ENCODE results near the gene CALCOCO1. TPM values are rescaled to one million over a fixed set of nuclear protein-coding genes. Genes with fewer than 3 reads are reported as not detected.

CALCOCO1 gene
- total RNA-seq, 2 experiments from 2014 or later, result 23.8 to 27.9 TPM

DNA sequence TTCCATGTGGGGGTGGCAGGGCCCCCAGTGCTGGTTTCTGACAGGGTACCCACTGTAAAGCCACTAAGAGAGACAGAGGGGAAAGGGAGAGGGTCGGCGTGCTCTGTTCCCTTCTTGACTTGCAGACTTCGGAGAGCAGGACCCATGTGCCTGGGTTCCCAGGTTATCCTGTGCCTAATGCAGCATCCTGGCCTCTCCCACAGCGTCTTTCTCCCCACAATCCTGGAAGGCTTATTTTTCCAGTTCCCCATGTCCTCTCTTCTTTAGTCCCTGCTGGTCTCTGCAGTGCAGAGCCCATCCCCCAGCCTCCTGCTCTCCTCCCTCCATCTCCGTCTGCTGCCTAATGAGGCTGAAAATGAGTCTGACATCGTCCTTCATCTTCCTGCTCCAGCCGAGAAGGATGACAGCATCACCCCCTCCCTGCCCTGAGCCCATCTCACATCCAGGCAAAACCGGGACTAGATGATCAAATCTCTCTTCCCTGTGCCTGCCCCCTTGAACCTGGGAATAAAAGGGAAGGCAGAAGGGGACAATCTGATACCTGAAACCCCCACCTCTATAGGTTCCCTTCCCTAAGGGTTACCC lies 15.1 kb downstream of the CALCOCO1 start:
- H3K4me1 Mint-ChIP-seq (ENCODE audit: low read depth), result no peaks in the 10 kb centered on the region
- H3K9me3 Mint-ChIP-seq (ENCODE audit: insufficient read depth), result no peaks in the 10 kb centered on the region
- no peak for ATAC-seq
- no peak overlapping the region for H3K4me3 Mint-ChIP-seq
- H3K27me3 Mint-ChIP-seq (ENCODE audit: low read depth), result peaks cover 15% of the 10 kb centered on the region
- no peaks in the 10 kb centered on the region for H3K36me3 Mint-ChIP-seq (ENCODE audit: low read depth)
- no peak for DNase-seq
- CTCF ChIA-PET, result no interaction called here
- POLR2A ChIA-PET, result no interaction called here
- H3K27ac Mint-ChIP-seq, result no peak overlapping the region

DNA sequence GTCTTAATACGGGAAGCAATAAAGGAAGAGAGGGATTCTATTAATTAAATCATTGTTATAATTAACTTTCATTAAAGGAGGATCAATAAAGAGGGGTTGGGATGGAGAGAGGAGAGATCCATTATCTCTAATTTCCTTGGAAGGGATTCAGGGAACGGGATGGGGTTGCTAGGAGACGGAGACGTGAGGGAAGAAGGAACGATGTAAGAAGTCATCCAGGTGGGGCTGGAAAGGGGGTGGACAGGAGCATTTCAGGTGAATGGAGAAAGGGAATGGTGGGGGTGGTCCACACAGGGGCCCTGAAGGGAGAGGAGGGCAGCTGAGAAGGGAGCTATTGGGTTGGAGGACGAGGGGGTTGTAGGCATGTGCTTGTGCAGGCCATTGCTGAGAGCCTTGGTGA lies 17.2 kb downstream of the CALCOCO1 start:
- ChIA-PET POLR2A (no interaction called here), CTCF (interaction anchor here (1.3 to 9.5 kb wide), 2 partner anchors 11 to 35 kb away, joined by 3 to 279 read pairs; no protein-coding TSS in a partner anchor)
- Mint-ChIP-seq H3K27me3 (ENCODE audit: low read depth) (peaks cover 25% of the 10 kb centered on the region), H3K36me3 (ENCODE audit: low read depth) (no peaks in the 10 kb centered on the region), H3K9me3 (ENCODE audit: insufficient read depth) (no peaks in the 10 kb centered on the region), H3K27ac (no peak overlapping the region), H3K4me1 (ENCODE audit: low read depth) (no peaks in the 10 kb centered on the region), H3K4me3 (no peak overlapping the region)
- DNase-seq (no peak), ATAC-seq (no peak)

DNA sequence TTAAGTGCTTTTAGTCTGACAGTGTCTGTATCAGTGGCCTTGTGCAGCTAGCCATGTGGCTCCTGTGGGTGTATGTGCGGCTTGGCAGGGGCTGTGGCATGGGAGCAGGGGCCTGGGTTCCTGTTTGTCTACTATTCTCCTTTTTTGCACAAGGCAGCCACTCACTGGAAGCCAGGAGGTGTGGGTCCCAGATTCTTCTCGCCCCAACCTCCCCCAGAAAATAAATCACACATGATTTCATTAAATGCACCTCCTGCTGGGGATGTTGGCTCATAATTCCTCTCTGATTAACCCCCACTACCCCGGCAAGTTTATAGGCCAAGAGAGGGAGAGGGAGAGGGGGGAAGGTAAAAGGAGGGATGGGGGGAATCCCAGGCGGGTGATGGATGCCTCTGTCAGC lies 17.6 kb downstream of the CALCOCO1 start:
- Mint-ChIP-seq H3K27me3 (ENCODE audit: low read depth) (peaks cover 26% of the 10 kb centered on the region), H3K36me3 (ENCODE audit: low read depth) (no peaks in the 10 kb centered on the region), H3K4me1 (ENCODE audit: low read depth) (no peaks in the 10 kb centered on the region), H3K9me3 (ENCODE audit: insufficient read depth) (no peaks in the 10 kb centered on the region), H3K4me3 (no peak overlapping the region), H3K27ac (no peak overlapping the region)
- CTCF ChIA-PET, result interaction anchor here (1.3 to 9.5 kb wide), 2 partner anchors 11 to 35 kb away, joined by 3 to 279 read pairs; no protein-coding TSS in a partner anchor
- ATAC-seq (no peak), DNase-seq (no peak)
- POLR2A ChIA-PET, result no interaction called here

DNA sequence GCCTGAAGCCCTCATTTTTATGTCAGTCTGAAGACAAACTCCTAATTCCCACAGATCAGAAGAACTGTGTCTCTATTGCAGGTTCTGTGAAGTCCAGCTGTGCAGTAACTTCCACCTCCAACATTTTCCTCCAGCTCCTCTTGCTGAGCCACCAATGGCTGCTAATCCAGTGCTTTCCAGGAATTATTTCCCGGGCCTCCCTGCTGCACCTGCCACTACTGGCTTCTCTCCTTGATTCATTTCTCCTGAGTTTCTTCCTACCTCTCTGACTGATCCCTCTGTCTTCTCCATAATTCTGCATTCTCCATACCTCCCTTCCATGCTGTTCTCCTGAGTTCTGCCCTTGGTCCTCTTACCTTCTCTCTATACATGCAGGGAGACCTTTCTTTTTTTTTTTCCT lies 21.2 kb downstream of the CALCOCO1 start:
- Mint-ChIP-seq H3K4me1 (ENCODE audit: low read depth) (peaks cover 5% of the 10 kb centered on the region), H3K4me3 (no peak overlapping the region), H3K9me3 (ENCODE audit: insufficient read depth) (no peaks in the 10 kb centered on the region), H3K27ac (no peak overlapping the region), H3K36me3 (ENCODE audit: low read depth) (no peaks in the 10 kb centered on the region), H3K27me3 (ENCODE audit: low read depth) (peaks cover 51% of the 10 kb centered on the region)
- CTCF ChIA-PET, result interaction anchor here (9.5 kb wide), 1 partner anchor 39 kb away, joined by 279 read pairs; no protein-coding TSS in a partner anchor
- ATAC-seq, result no peak
- DNase-seq, result no peak
- POLR2A ChIA-PET, result no interaction called here

DNA sequence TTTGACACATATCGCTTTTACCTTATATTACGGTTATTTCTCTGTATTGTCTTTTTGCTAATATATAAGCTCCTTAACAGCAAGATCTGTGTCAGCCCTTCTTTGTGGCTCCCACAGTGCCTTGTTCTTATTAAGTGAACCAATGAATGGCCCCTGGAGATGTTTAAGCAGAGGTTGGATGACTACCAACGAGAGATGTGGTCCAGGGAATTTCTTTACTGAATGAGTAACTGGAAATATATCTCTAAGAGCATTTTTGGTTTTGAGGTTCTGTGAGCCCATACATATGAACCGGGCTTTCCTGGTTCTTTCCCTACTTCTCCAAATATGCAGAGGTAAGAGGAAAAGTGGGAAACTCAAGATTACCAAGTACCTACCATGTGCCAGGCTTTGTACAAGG lies 23.5 kb downstream of the CALCOCO1 start:
- no peaks in the 10 kb centered on the region for H3K9me3 Mint-ChIP-seq (ENCODE audit: insufficient read depth)

DNA sequence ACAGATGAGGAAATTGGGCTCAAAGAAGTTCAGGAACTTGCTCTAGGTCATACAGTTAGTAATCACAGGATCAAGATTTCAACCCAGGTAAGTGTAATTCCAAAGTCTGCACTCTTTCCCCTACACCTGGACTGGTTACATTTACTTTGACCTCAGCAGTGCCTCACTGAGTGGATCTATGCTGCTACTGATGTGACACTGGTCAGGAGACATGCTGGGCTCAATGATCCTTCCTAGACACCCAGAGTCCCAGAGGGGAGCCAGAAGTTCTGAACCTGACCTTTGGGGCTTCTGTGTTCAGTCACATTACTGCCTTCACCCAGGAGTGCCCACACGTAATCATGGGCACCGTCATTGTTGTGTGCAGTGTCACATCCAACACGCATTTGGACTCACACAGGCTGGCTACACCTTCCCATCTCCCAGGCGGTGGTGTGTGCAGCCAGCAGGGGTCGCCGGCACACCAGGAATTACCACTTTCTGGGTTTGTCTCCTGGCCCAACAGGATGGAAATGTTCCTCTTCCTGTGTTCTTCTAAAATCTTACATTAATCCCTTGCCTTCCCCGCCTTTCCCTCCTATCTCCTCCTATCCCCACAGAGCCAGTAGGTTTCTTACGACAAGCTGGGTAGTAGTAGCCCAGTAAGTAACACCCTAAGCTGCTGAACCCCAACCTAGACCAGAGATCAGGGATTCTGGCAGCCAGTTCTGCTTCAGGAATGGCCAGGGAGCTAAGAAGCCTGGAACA lies 25.6 kb downstream of the CALCOCO1 start:
- Mint-ChIP-seq H3K4me3 (no peak overlapping the region), H3K9me3 (ENCODE audit: insufficient read depth) (no peaks in the 10 kb centered on the region), H3K27me3 (ENCODE audit: low read depth) (peaks cover 70% of the 10 kb centered on the region), H3K36me3 (ENCODE audit: low read depth) (no peaks in the 10 kb centered on the region), H3K27ac (no peak overlapping the region), H3K4me1 (ENCODE audit: low read depth) (peaks cover 8% of the 10 kb centered on the region)
- ATAC-seq (peak; percentile 94), DNase-seq (peak; percentile 78)
- POLR2A ChIA-PET, result no interaction called here
- CTCF ChIA-PET, result interaction anchor here (0.6 to 9.5 kb wide), 25 partner anchors 8 to 1328 kb away, joined by 3 to 279 read pairs (median 4); partner anchors contain the start of genes ATP5MC2 and CISTR

More for the DNA sequence above, 23.5 kb downstream of the CALCOCO1 start:
- H3K27me3 Mint-ChIP-seq (ENCODE audit: low read depth), result peaks cover 62% of the 10 kb centered on the region
- H3K36me3 Mint-ChIP-seq (ENCODE audit: low read depth), result no peaks in the 10 kb centered on the region
- no peak overlapping the region for H3K27ac Mint-ChIP-seq
- ChIA-PET POLR2A (no interaction called here), CTCF (interaction anchor here (0.6 to 9.5 kb wide), 4 partner anchors 36 to 53 kb away, joined by 3 to 279 read pairs (median 16); partner anchors contain the start of gene CISTR)
- H3K4me1 Mint-ChIP-seq (ENCODE audit: low read depth), result peaks cover 5% of the 10 kb centered on the region
- no peak overlapping the region for H3K4me3 Mint-ChIP-seq
- ATAC-seq (no peak), DNase-seq (no peak)

DNA sequence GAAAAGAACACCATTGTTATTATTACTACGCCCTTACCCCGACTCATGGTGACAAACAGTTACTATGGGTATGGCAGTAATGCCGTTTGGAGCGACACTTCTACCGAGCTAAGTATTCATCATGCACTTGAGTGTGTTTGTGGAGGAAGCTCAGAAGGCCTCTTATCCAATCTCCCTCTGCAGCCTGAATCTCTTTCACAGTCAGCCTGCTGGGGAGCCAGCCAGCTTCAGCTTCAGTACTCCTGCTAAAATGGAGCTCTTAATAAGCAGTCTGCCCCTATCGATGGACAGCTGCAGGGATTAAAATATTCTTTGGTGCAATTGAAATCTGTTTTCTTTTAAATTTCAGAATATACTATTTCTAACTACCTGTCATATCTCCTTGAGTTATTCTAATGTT lies 26.7 kb downstream of the CALCOCO1 start:
- H3K27ac Mint-ChIP-seq, result no peak overlapping the region
- CTCF ChIA-PET, result interaction anchor here (1.0 to 5.6 kb wide), 8 partner anchors 24 to 157 kb away, joined by 3 to 160 read pairs (median 4); partner anchors contain the start of genes ATP5MC2 and CALCOCO1
- ATAC-seq (no peak), DNase-seq (no peak)
- no peak overlapping the region for H3K4me3 Mint-ChIP-seq
- peaks cover 74% of the 10 kb centered on the region for H3K27me3 Mint-ChIP-seq (ENCODE audit: low read depth)
- H3K9me3 Mint-ChIP-seq (ENCODE audit: insufficient read depth), result no peaks in the 10 kb centered on the region
- POLR2A ChIA-PET, result no interaction called here
- no peaks in the 10 kb centered on the region for H3K36me3 Mint-ChIP-seq (ENCODE audit: low read depth)
- peaks cover 18% of the 10 kb centered on the region for H3K4me1 Mint-ChIP-seq (ENCODE audit: low read depth)

DNA sequence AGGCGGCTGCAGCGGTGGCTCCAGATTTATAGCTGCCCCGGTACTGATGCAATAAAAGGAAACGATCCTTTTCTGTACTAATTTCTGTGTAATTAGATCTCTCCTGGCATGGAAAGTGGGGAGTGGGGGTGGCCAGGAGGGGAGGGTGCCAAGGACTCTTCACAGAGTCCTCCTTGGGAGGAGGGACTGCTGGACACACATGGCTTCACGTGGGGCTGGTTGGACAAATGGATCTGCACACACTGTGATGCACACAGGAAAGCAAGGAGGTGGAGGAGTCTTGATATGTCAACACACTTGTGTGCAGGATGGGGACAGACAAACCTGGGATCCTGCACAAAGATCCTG lies 27.6 kb downstream of the CALCOCO1 start:
- ChIA-PET POLR2A (no interaction called here), CTCF (interaction anchor here (1.0 to 5.6 kb wide), 9 partner anchors 10 to 508 kb away, joined by 3 to 160 read pairs (median 4); partner anchors contain the start of gene ATP5MC2)
- no peak overlapping the region for H3K4me3 Mint-ChIP-seq
- H3K36me3 Mint-ChIP-seq (ENCODE audit: low read depth), result no peaks in the 10 kb centered on the region
- no peak overlapping the region for H3K27ac Mint-ChIP-seq
- peaks cover 25% of the 10 kb centered on the region for H3K4me1 Mint-ChIP-seq (ENCODE audit: low read depth)
- no peak for ATAC-seq
- H3K9me3 Mint-ChIP-seq (ENCODE audit: insufficient read depth), result no peaks in the 10 kb centered on the region
- DNase-seq, result no peak
- peaks cover 81% of the 10 kb centered on the region for H3K27me3 Mint-ChIP-seq (ENCODE audit: low read depth)

DNA sequence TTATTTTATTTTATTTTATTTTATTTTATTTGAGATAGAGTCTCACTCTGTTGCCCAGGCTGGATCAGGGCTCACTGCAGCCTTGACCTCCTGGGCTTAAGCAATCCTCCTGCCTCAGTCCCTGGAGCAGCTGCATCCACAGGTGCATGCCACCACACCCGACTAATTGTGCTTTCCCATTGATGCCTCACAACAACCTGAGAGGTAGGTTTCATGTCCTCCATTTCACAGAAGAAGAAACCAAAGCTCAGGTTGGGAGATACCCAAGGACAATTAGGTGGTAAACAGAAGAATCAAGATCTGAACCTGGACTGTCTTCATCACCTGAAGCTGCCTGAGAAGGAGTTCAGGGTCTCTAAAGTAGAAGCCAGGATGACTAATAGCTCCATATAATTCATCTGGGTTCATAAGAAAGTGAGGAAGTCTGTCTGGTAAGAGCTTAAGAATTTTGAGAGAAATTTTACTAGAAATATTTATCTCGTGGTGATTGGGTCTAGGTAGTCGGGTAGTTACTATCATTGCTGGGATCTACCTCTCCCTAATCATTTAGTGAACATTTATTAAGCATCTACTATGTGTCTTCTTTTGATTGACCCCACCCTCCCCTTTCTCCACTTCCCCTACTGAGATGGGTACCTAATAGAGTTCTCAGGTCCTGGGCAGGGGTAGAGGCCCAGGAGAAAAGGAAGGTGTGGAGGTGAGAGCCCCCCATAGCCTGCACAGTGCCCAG lies 28.1 kb downstream of the CALCOCO1 start:
- ChIA-PET CTCF (interaction anchor here (0.6 to 5.6 kb wide), 9 partner anchors 8 to 509 kb away, joined by 3 to 160 read pairs (median 3); no protein-coding TSS in a partner anchor), POLR2A (no interaction called here)
- Mint-ChIP-seq H3K4me3 (no peak overlapping the region), H3K9me3 (ENCODE audit: insufficient read depth) (no peaks in the 10 kb centered on the region), H3K4me1 (ENCODE audit: low read depth) (peaks cover 29% of the 10 kb centered on the region), H3K27me3 (ENCODE audit: low read depth) (peaks cover 81% of the 10 kb centered on the region), H3K27ac (no peak overlapping the region), H3K36me3 (ENCODE audit: low read depth) (no peaks in the 10 kb centered on the region)
- no peak for ATAC-seq
- DNase-seq, result no peak

DNA sequence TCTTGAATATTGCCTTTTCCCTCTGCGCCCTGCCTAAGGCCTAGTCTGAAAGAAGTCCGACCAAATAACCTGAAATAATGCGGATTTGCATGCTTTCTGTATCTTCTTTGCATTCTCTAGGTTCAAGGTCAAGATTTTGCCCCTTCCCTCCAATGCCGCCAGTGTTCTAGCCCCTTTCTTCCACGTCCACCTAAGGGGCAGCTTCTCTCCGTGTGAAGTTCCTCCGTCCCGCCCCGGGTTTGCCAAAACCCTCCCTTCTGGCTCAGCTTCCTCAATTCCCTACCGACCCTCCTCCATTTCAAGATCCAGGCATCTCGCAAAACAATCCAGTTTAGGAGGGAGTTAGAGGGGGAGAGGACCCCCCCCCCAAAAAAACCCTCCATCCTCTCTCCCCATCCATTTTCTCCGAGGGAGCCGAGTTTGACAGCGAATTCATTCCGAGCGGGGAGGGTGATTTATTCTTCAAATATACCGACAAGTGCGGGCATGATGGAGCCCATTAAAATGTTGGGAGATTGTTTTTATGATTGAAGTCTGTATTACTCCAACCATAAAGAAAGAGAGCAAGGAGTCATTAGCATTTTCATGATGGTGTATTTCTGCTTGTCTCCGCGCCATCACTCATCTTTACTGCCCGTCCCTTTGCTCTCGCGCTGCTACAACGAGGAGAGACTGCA lies 30.5 kb downstream of the CALCOCO1 start:
- Mint-ChIP-seq H3K4me1 (ENCODE audit: low read depth) (peaks cover 27% of the 10 kb centered on the region), H3K9me3 (ENCODE audit: insufficient read depth) (no peaks in the 10 kb centered on the region), H3K4me3 (no peak overlapping the region), H3K36me3 (ENCODE audit: low read depth) (no peaks in the 10 kb centered on the region), H3K27me3 (ENCODE audit: low read depth) (peaks cover 78% of the 10 kb centered on the region), H3K27ac (no peak overlapping the region)
- ChIA-PET CTCF (interaction anchor here (5.6 kb wide), 1 partner anchor 46 kb away, joined by 160 read pairs; no protein-coding TSS in a partner anchor), POLR2A (interaction anchor here (0.6 kb wide), 1 partner anchor 38 kb away, joined by 3 read pairs; no protein-coding TSS in a partner anchor)
- DNase-seq, result no peak
- ATAC-seq, result no peak

DNA sequence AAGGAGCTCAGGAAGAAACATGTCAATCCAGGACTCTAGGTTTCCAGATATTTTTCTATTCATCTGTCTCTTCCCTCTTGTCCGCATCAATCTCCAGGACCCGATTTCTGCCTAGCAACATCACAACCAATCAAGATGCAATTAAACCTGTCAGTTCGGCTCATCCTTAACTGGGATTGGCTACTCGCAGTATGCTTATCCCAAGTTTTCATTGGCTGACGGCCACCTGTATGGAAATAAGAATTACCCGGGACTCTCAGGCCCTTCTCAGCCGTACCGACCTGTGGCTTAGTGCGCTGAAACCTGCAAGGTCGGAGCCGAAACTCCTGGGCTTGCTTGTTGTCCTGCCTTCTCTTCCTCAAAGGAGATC lies 31.0 kb downstream of the CALCOCO1 start:
- no peak overlapping the region for H3K4me3 Mint-ChIP-seq
- CTCF ChIA-PET, result interaction anchor here (5.6 kb wide), 1 partner anchor 47 kb away, joined by 160 read pairs; no protein-coding TSS in a partner anchor
- no peak overlapping the region for H3K27ac Mint-ChIP-seq
- ATAC-seq (no peak), DNase-seq (no peak)
- H3K36me3 Mint-ChIP-seq (ENCODE audit: low read depth), result no peaks in the 10 kb centered on the region
- peaks cover 77% of the 10 kb centered on the region for H3K27me3 Mint-ChIP-seq (ENCODE audit: low read depth)
- POLR2A ChIA-PET, result interaction anchor here (0.6 kb wide), 1 partner anchor 38 kb away, joined by 3 read pairs; no protein-coding TSS in a partner anchor
- peaks cover 24% of the 10 kb centered on the region for H3K4me1 Mint-ChIP-seq (ENCODE audit: low read depth)
- H3K9me3 Mint-ChIP-seq (ENCODE audit: insufficient read depth), result no peaks in the 10 kb centered on the region
